Measurements from ENCODE around the gene TMEM132A.

The TMEM132A gene

DNA sequence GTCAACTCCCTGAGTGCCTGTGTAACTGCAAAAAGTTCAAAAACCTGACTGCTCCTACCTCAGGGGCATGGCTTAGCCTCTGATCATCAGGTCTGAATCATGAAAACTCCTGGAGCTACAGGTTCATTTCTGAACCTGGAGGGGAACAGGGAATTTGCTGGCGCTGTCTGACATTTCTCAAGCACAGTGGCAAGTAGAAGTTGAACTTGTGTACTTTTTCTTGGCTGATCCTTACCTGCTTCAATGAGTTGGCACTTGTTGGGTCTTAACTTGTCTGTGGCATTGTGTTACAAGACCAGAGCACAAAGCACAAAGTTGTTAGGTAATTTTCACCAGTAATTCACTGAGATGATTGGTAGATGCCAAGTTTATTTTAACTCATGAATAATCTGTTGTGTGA is 7.0 kb upstream of the TMEM132A start:
- intact Hi-C loops (cut with DNase I) = no loop called here
- DNase-seq = no peak

DNA sequence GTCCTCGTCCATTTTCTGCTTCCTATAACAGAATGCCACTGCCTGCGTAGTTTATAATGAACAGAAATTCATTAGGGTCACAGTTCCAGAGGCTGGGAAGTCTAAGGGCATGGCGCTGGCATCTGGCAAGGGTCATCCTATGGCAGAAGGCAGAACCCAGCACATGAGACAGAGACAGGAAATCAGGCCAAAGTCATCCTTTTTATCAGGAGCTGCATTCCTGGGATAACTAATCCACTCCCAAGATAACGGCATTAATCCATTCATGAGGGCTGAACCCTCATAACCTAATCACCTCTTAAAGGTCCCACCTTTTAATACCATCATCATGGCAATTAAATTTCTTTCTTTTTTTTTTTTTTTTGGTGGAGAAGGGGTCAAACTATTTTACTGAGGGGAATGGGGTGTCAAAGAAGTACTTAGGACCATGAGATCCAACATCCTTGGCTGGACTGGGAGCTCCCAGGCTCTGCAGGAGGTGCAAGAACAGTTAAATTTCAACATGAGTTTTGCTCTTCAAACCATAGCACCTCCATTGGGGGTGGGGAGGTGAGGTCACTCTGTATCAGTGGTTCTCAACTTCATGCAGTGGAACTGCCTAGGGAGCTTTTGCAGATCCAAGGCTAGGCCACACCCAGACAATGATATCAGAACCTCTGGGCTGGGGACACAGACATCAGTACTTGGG is 5.9 kb upstream of the TMEM132A start:
- intact Hi-C loops (cut with DNase I) = no loop called here
- DNase-seq = no peak

- no peak for DNase-seq
- intact Hi-C loops (cut with DNase I) = no loop called here
Measured at GRCh38 chr11:60918939-60919265, 5.4 kb upstream of the TMEM132A start.

GRCh38 chr11:60919320-60919719 is 4.9 kb upstream of the TMEM132A start:
- DNase-seq = peak in 2 of 42 donors; percentile 18 to 59
- intact Hi-C loops (cut with DNase I) = no loop called here

GRCh38 chr11:60919956-60920355 is 4.3 kb upstream of the TMEM132A start:
- intact Hi-C loops (cut with DNase I) = no loop called here
- DNase-seq = peak in 2 of 42 donors; percentile 12 to 22

DNA sequence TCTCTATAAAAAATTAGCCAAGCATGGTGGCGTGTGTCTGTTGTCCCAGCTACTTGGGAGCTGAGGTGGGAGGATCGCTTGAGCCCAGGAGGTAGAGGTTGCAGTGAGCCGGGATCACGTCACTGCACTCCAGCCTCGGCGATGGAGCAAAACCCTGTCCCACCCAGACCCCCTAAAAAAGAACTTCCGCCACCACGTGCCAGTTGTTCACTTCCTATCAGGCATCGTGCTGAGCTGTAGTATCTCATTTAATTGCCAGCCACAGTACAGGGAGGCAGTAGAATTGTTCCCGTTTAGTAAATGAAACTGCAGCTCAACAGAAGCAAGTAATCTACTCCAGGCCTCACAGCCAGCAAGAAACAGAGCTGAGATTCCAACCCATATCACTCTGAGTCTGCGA is 3.0 kb upstream of the TMEM132A start:
- DNase-seq = no peak
- intact Hi-C loops (cut with DNase I) = no loop called here

GRCh38 chr11:60921777-60922335 is 2.4 kb upstream of the TMEM132A start:
- intact Hi-C loops (cut with DNase I) = no loop called here
- DNase-seq = no peak

GRCh38 chr11:60922906-60923305 is 1.4 kb upstream of the TMEM132A start:
- DNase-seq = no peak
- intact Hi-C loops (cut with DNase I) = no loop called here

DNA sequence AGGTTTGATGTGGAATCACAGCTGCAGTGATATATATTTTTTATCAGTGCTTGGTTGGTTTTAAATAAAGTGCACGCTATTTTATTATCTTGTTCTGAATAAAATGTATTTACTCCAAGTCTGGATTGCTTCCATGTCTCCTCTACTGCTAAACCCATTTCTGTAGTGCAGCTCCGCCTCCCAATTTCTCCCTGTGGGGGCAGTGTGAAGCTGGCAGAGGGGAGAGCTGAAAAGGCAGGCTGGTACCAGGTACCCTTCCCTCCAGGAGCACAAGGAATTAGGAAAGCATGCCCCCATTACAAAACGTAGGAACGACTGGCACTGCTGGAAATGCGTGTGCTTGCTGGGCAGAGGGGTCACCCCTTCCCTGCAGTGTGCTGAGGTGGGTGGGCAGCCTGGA is 934 bp upstream of the TMEM132A start:
- peak in 6 of 42 donors; percentile 35 to 66 (median 50) for DNase-seq
- intact Hi-C loops (cut with DNase I) = no loop called here

- DNase-seq = no peak
- intact Hi-C loops (cut with DNase I) = no loop called here
Measured at GRCh38 chr11:60923800-60924109, 505 bp upstream of the TMEM132A start.

GRCh38 chr11:60924906-60925853 is 920 bp downstream of the TMEM132A start:
- intact Hi-C loops (cut with DNase I) = no loop called here

DNA sequence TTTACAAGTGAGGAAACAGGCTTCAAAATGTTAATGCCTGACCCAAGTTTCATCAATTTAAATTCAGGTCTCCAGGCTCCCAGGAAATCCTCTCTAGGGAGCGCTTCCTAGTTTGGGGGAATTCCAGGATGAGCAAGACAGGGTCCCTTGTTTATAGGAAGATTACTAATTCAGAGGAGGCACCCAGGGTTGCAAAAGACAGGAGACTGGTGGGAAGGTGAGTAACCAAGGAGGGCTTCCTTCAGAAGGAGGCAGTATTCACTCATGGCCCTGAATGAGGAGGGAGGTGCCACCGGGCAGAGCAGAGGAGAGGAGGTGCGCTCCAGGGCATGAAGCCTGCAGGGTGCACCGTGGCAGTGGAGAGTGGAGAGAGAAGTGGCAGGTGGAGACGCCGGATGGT is 1.6 kb downstream of the TMEM132A start:
- intact Hi-C loops (cut with DNase I) = no loop called here
- DNase-seq = no peak

More at GRCh38 chr11:60924906-60925853, 920 bp downstream of the TMEM132A start:
- DNase-seq = peak in 6 of 42 donors; percentile 19 to 50 (median 41)

DNA sequence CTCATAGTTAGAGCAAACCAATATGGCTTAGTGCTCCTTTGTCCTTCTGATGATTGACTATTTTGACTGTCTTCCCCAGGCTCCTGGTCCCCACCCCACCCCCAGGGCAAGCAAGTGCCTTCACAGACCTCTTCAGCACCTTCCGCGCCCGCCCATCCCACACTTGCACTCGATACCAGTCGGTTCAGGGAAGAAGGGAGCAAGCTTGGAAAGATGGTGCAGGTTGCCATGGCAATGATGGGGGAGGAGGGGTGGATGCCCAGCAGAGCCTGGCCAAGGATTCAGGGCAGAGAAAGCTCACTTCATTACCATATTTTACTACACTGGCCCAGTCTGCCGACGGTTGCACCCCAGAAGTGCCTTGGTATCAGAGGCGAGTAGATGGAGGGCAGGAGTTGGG is 2.2 kb downstream of the TMEM132A start:
- peak in 21 of 42 donors; percentile 33 to 73 (median 50) for DNase-seq
- intact Hi-C loops (cut with DNase I) = no loop called here

GRCh38 chr11:60927061-60927592 is 2.9 kb downstream of the TMEM132A start:
- no peak for DNase-seq
- intact Hi-C loops (cut with DNase I) = no loop called here

DNA sequence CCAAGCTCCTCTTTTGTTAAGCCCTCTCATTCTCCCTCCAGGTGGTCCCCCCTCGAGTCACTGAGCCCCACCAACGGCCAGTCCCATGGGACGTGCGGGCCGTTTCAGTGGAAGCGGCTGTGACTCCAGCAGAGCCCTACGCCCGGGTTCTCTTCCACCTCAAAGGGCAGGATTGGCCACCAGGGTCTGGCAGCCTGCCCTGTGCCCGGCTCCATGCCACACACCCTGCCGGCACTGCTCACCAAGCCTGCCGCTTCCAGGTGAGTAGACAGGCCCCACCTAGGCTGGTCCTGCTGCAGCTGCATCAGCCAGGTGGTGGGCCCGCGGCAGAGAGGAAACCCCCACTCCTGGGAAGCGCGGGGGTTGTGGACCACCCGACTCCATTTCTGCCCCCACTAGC is 3.3 kb downstream of the TMEM132A start:
- DNase-seq = no peak
- intact Hi-C loops (cut with DNase I) = no loop called here

DNA sequence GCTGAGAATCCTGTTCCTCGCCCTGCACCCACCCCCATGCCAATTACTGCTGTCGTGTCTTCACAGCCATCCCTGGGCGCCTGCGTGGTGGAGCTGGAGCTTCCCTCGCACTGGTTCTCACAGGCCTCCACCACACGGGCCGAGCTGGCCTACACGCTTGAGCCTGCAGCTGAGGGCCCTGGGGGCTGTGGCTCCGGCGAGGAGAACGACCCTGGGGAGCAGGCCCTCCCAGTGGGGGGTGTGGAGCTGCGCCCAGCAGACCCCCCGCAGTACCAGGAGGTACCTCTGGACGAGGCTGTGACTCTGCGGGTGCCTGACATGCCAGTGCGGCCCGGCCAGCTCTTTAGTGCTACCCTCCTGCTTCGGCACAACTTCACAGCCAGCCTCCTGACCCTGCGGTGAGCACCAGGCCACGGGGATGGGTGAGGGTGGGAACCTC is 4.3 kb downstream of the TMEM132A start:
- intact Hi-C loops (cut with DNase I) = no loop called here
- peak in 8 of 42 donors; percentile 32 to 65 (median 44) for DNase-seq

- no peak for DNase-seq
- intact Hi-C loops (cut with DNase I) = no loop called here
Measured at GRCh38 chr11:60929764-60930163, 5.5 kb downstream of the TMEM132A start.

DNA sequence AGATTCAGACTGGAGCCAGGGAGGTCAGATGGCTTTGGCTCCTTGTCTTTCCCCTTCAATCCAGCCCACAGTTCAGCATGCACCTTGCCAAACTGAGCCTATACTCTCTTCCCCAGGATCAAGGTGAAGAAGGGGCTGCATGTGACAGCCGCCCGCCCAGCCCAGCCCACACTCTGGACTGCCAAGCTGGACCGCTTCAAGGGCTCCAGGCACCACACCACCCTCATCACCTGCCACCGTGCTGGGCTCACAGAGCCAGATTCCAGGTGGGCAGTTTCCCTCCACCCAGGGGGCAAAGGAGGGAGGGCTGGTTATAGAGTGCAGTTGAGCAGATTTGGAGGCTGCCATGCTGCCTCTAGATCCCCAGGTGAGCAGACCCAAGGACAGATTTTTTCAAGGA is 6.1 kb downstream of the TMEM132A start:
- no peak for DNase-seq
- intact Hi-C loops (cut with DNase I) = no loop called here

DNA sequence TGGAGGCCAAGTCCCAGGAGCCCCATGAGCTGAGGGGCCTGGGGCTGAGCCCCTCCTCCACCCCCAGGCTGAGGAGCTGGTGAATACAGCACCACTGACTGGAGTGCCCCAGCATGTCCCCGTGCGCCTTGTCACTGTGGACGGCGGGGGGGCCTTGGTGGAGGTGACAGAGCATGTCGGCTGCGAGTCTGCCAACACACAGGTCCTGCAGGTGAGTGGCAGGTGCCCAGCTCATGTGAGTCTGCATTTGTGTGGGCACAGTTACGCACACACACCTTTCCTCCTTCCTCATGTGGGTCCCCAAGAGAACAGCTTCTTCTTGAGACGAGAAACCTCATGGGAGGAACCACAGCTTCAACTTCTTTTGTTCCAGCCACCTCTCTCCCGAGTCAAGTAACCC is 7.7 kb downstream of the TMEM132A start:
- DNase-seq = no peak
- intact Hi-C loops (cut with DNase I) = no loop called here

Data from head of caudate nucleus (tissue), 42 donors.